Epidermal melanocyte (primary cell): ENCODE data around the gene TRAF6.
"Not testable (repeated sequence)": the region's sequence is repeated elsewhere in the genome, so short reads cannot be mapped to it uniquely, and the experiment has no call there.

Experiments
- DNase-seq: peaks from one replicate; pipeline ENCODE4 v3.0.0; 2011; ENCODE audit warnings: low spot score; ENCODE audit not compliant: insufficient read length

Gene TRAF6

GRCh38 chr11:36498721-36499120 lies 11.4 kb downstream of the TRAF6 start:
- no peak for DNase-seq

GRCh38 chr11:36493332-36493731 lies 16.7 kb downstream of the TRAF6 start:
- no peak for DNase-seq

GRCh38 chr11:36492724-36493304 lies 17.3 kb downstream of the TRAF6 start:
- peak; percentile 33 for DNase-seq

- DNase-seq, result no peak
Observed at GRCh38 chr11:36490026-36490806, 19.9 kb downstream of the TRAF6 start.

- DNase-seq, result no peak
Observed at GRCh38 chr11:36488096-36488495, 22.0 kb downstream of the TRAF6 start.

GRCh38 chr11:36487619-36488018 lies 22.5 kb downstream of the TRAF6 start:
- DNase-seq, result no peak

GRCh38 chr11:36485298-36486002 lies 24.6 kb downstream of the TRAF6 start:
- no peak for DNase-seq

GRCh38 chr11:36483042-36483441 lies 27.0 kb downstream of the TRAF6 start:
- DNase-seq, result not testable (repeated sequence)

- no peak for DNase-seq
Observed at GRCh38 chr11:36480833-36481232, 29.2 kb downstream of the TRAF6 start.

- no peak for DNase-seq
Observed at GRCh38 chr11:36478700-36479329, 31.3 kb downstream of the TRAF6 start.

- DNase-seq, result no peak
Observed at GRCh38 chr11:36475192-36475591, 34.9 kb downstream of the TRAF6 start.

- no peak for DNase-seq
Observed at GRCh38 chr11:36471577-36471976, 38.5 kb downstream of the TRAF6 start.

- DNase-seq, result no peak
Observed at GRCh38 chr11:36469881-36470802, 39.9 kb downstream of the TRAF6 start.

- DNase-seq, result no peak
Observed at GRCh38 chr11:36469063-36469462, 41.0 kb downstream of the TRAF6 start.

- DNase-seq, result no peak
Observed at GRCh38 chr11:36467916-36468315, 42.2 kb downstream of the TRAF6 start.

GRCh38 chr11:36467012-36467411 lies 43.1 kb downstream of the TRAF6 start:
- no peak for DNase-seq

GRCh38 chr11:36465449-36466163 lies 44.5 kb downstream of the TRAF6 start:
- no peak for DNase-seq

- no peak for DNase-seq
Observed at GRCh38 chr11:36464720-36465119, 45.4 kb downstream of the TRAF6 start.

- DNase-seq, result no peak
Observed at GRCh38 chr11:36463781-36464180, 46.3 kb downstream of the TRAF6 start.

GRCh38 chr11:36462321-36462720 lies 47.8 kb downstream of the TRAF6 start:
- no peak for DNase-seq
